B cell (primary cell): ENCODE results near the gene CACNA2D4. TPM values are rescaled to one million over a fixed set of nuclear protein-coding genes. Genes with fewer than 3 reads are reported as not detected.

Source experiments
- ATAC-seq: fragments of 200-7000 bp; cut with Tn5 transposase; one replicate; pipeline ENCODE4 v1.10.0; 2021; ENCODE audit warnings: low read depth, mild to moderate bottlenecking, moderate number of reproducible peaks, moderate library complexity
- CTCF ChIA-PET: fragments of 350-600 bp; sonication (Branson Sonifier 250); formaldehyde crosslinking; loops from one replicate; lab custom pipeline; 2021; ENCODE audit warnings: antibody characterized with exemption, inconsistent platforms; lab: Charles Lee
- POLR2A ChIA-PET: fragments of 350-600 bp; sonication (Branson Sonifier 250); formaldehyde crosslinking; loops from one replicate; lab custom pipeline; 2021; ENCODE audit warnings: antibody characterized with exemption; lab: Charles Lee
- DNase-seq: peaks from one replicate; pipeline ENCODE4 v3.0.0; 2013
- H2AFZ ChIP-seq: 2 replicates; pipeline ENCODE4 v1.6.1; 2012; ENCODE audit warnings: mild to moderate bottlenecking, low read depth, low read length; ENCODE audit not compliant: insufficient read depth, poor library complexity, severe bottlenecking
- H3K27ac ChIP-seq, 2 donors: 1 replicate in 1 of 2; 2 replicates in 1 of 2; pipeline ENCODE4 v1.5.1; 2012 to 2013; ENCODE audit warnings: low read length in 2 of 2, mild to moderate bottlenecking in 2 of 2, moderate library complexity in 1 of 2
- H3K27me3 ChIP-seq, 4 experiments: fragments of 200-600 bp in 1 of 4; sonication (generic) in 1 of 4; replicated peaks in 1 of 4; 1 replicate in 2 of 4; 2 replicates in 2 of 4; pipeline versions ENCODE4 v1.6.1 to v1.7.0; 2013 to 2016; ENCODE audit warnings: low read length in 3 of 4, mild to moderate bottlenecking in 2 of 4, mixed read lengths in 1 of 4, moderate library complexity in 1 of 4; ENCODE audit not compliant: insufficient read depth in 4 of 4, control insufficient read depth in 3 of 4; ENCODE audit errors: control extremely low read depth in 1 of 4
- H3K36me3 ChIP-seq, 2 experiments: replicated peaks in 1 of 2; 1 replicate in 1 of 2; 2 replicates in 1 of 2; pipeline versions ENCODE4 v1.6.1 to v1.7.1; 2013; ENCODE audit warnings: low read length in 1 of 2; ENCODE audit not compliant: insufficient read depth in 2 of 2, control insufficient read depth in 1 of 2; ENCODE audit errors: control extremely low read depth in 1 of 2, extremely low read depth in 1 of 2
- H3K4me1 ChIP-seq, 2 donors: fragments of 200-600 bp in 1 of 2; sonication (generic) in 1 of 2; 1 replicate in 1 of 2; 2 replicates in 1 of 2; pipeline versions ENCODE4 v1.5.1 to v1.6.1; 2013 to 2017; ENCODE audit warnings: low read length in 2 of 2; ENCODE audit not compliant: control insufficient read depth in 2 of 2, insufficient read depth in 2 of 2
- H3K4me2 ChIP-seq: replicated peaks from 2 replicates; pipeline ENCODE3; 2012; ENCODE audit warnings: mild to moderate bottlenecking, low read depth, low read length; ENCODE audit not compliant: poor library complexity, severe bottlenecking
- H3K4me3 ChIP-seq, 5 experiments: fragments of 200-600 bp in 1 of 5; sonication (generic) in 1 of 5; 1 replicate in 3 of 5; 2 replicates in 2 of 5; pipeline versions ENCODE4 v1.5.1 to v1.7.0; 2011 to 2016; ENCODE audit warnings: low read length in 4 of 5, mild to moderate bottlenecking in 4 of 5, low read depth in 2 of 5, control low read depth in 1 of 5, moderate library complexity in 1 of 5; ENCODE audit not compliant: insufficient read depth in 1 of 5; ENCODE audit errors: control extremely low read depth in 1 of 5, extremely low read depth in 1 of 5
- H3K79me2 ChIP-seq: fragments of 200-600 bp; sonication (generic); one replicate; pipeline ENCODE4 v1.6.0; 2016; ENCODE audit warnings: low read length; ENCODE audit not compliant: control insufficient read depth, insufficient read depth
- H3K9ac ChIP-seq: fragments of 200-600 bp; sonication (generic); 2 replicates; pipeline ENCODE4 v1.6.1; 2017; ENCODE audit warnings: mild to moderate bottlenecking, low read length, moderate library complexity
- H3K9me3 ChIP-seq, 3 donors: one replicate each; pipeline versions ENCODE4 v1.6.1 to v1.7.1; 2013; ENCODE audit warnings: low read length in 2 of 3; ENCODE audit not compliant: control insufficient read depth in 2 of 3, insufficient read depth in 1 of 3; ENCODE audit errors: control extremely low read depth in 1 of 3
- H4K20me1 ChIP-seq: 2 replicates; pipeline ENCODE4 v1.6.0; 2012; ENCODE audit warnings: mild to moderate bottlenecking, low read length; ENCODE audit not compliant: insufficient read depth, control insufficient read depth, poor library complexity, severe bottlenecking
- H3K27ac Mint-ChIP-seq: one replicate; pipeline ENCODE4 v1.8.0; 2021; ENCODE audit warnings: mixed read lengths
- H3K27me3 Mint-ChIP-seq: one replicate; pipeline ENCODE4 v1.8.0; 2021; ENCODE audit warnings: mixed read lengths
- H3K4me1 Mint-ChIP-seq: one replicate; pipeline ENCODE4 v1.8.0; 2021; ENCODE audit warnings: mixed read lengths
- H3K4me3 Mint-ChIP-seq: one replicate; pipeline ENCODE4 v1.8.0; 2021; ENCODE audit warnings: mixed read lengths
- H3K9me3 Mint-ChIP-seq: one replicate; pipeline ENCODE4 v1.8.0; 2022; ENCODE audit warnings: mixed read lengths; ENCODE audit not compliant: insufficient read depth
- EZH2 ChIP-seq: IDR thresholded peaks from 2 replicates; pipeline ENCODE4 v1.6.1; 2012; ENCODE audit warnings: borderline replicate concordance, low read depth, mild to moderate bottlenecking, moderate library complexity, low read length; ENCODE audit not compliant: insufficient read depth, poor library complexity, severe bottlenecking
- WGBS: methylation state at CpG from one replicate; pipeline ENCODE4 v1.1.5; 2013; ENCODE audit warnings: missing lambda C conversion rate; ENCODE audit not compliant: insufficient coverage; 5-methylcytosine and 5-hydroxymethylcytosine counted together
- intact Hi-C: fragments of 100-400 bp; cut with micrococcal nuclease; formaldehyde crosslinking; loops from one replicate; pipeline ENCODE4 v1.10.0; 2022
- polyA plus RNA-seq: library from polyadenylated mRNA; depleted of rRNA; stranded (reverse); fragments of >200 nt; gene quantifications from 2 replicates; pipeline ENCODE4 v1.2.3, GENCODE V29; 2012
- total RNA-seq, 2 donors: library from RNA; stranded (reverse); fragments of 120-200 nt in 1 of 2; gene quantifications; 1 replicate in 1 of 2; 2 replicates in 1 of 2; pipeline versions ENCODE4 v1.2.3 to v1.2.4, GENCODE V29; 2013 to 2022
- TF ChIP-seq, protein P1 (sequence below): fragments of 200-600 bp; IDR thresholded peaks from one replicate; pipeline ENCODE4 v1.8.0; 2022; ENCODE audit warnings: antibody characterized with exemption, mild to moderate bottlenecking

CACNA2D4 gene
- total and polyA plus RNA-seq, 2 donors (not counting 1 experiment from before 2014, with no cell fraction given) = 6.0 to 7.4 TPM

- H3K27me3 ChIP-seq = peaks cover 0 to 7% (median 0%) of the 10 kb centered on the region in 4 experiments
- Mint-ChIP-seq H3K27ac (no peak overlapping the region), H3K27me3 (peaks cover 7% of the 10 kb centered on the region), H3K4me3 (no peak overlapping the region), H3K9me3 (no peaks in the 10 kb centered on the region), H3K4me1 (peaks cover 32% of the 10 kb centered on the region)
- ChIA-PET CTCF (interaction anchor here (0.6 to 2.8 kb wide), 2 partner anchors 101 to 1025 kb away, joined by 3 to 12 read pairs; no protein-coding TSS in a partner anchor), POLR2A (no interaction called here)
- intact Hi-C loops = no loop called here
- ATAC-seq (no peak), DNase-seq (no peak)
- H4K20me1 ChIP-seq = no peaks in the 10 kb centered on the region
- no peaks in the 10 kb centered on the region for H3K79me2 ChIP-seq
- H3K36me3 ChIP-seq = no peaks in the 10 kb centered on the region
- no peaks in the 10 kb centered on the region for H3K9me3 ChIP-seq
- no peak overlapping the region for H2AFZ ChIP-seq
- H3K4me1 ChIP-seq = peaks cover 13 to 18% of the 10 kb centered on the region in 2 donors
- WGBS = 95% methylated on average over 15 of the region's 15 CpGs
- TF ChIP-seq, protein P1, sequence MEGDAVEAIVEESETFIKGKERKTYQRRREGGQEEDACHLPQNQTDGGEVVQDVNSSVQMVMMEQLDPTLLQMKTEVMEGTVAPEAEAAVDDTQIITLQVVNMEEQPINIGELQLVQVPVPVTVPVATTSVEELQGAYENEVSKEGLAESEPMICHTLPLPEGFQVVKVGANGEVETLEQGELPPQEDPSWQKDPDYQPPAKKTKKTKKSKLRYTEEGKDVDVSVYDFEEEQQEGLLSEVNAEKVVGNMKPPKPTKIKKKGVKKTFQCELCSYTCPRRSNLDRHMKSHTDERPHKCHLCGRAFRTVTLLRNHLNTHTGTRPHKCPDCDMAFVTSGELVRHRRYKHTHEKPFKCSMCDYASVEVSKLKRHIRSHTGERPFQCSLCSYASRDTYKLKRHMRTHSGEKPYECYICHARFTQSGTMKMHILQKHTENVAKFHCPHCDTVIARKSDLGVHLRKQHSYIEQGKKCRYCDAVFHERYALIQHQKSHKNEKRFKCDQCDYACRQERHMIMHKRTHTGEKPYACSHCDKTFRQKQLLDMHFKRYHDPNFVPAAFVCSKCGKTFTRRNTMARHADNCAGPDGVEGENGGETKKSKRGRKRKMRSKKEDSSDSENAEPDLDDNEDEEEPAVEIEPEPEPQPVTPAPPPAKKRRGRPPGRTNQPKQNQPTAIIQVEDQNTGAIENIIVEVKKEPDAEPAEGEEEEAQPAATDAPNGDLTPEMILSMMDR = no peak
- no peak for TF ChIP-seq EZH2
- H3K4me2 ChIP-seq = no peak overlapping the region
- H3K27ac ChIP-seq = no peak overlapping the region
- no peak overlapping the region for H3K4me3 ChIP-seq
- no peak overlapping the region for H3K9ac ChIP-seq
Measured at GRCh38 chr12:1838994-1839365, 79.5 kb downstream of the CACNA2D4 start.

DNA sequence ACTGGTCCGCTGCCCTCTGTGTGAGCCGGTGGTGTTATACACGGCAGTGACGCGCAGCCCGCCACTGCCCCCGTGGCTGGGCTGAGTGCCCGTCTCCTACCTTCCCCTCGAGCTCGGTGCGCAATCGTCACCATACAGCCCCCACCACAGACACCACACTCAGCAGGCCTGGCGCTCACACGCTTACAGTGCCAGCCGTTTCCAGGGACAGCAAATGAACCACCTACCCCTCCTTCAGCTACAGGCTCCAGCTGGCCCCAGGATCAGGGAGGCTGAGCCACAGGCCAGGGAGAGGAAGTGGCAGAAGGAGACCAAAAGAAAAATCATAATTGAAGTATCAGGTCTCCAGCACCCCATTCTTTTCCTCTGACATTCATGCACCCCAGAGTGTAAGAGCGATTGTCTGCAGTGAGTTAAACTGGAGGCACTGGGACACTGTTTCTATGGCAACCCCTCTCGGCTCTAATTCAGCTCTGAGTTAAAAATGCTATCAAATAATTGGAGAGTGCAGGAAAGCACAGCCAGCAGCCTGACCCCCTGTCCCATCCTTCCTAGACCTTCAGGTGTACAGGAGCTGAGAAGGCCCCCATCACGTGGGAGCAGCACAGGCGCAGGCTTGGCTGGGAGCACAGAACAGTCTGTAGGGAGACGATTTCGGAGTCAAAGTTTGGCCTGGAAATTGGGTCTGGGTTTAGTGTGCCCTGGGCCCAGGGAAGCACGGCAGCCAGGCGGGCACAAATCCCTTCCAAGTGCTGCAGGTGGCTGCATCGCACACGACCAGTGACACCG, 80.1 kb downstream of the CACNA2D4 start:
- peaks cover 12% of the 10 kb centered on the region for H3K27me3 Mint-ChIP-seq
- WGBS = 90% methylated on average over 21 of the region's 26 CpGs
- no peak overlapping the region for H3K9ac ChIP-seq
- no peak overlapping the region for H3K4me2 ChIP-seq
- H3K9me3 Mint-ChIP-seq = no peaks in the 10 kb centered on the region
- H3K36me3 ChIP-seq = no peaks in the 10 kb centered on the region
- DNase-seq = no peak
- no peaks in the 10 kb centered on the region for H3K9me3 ChIP-seq
- ChIA-PET CTCF (interaction anchor here (2.8 kb wide), 1 partner anchor 101 kb away, joined by 12 read pairs; no protein-coding TSS in a partner anchor), POLR2A (no interaction called here)
- ATAC-seq = no peak
- H3K79me2 ChIP-seq = no peaks in the 10 kb centered on the region
- no peak overlapping the region for H3K27ac Mint-ChIP-seq
- peaks cover 30% of the 10 kb centered on the region for H3K4me1 Mint-ChIP-seq
- peaks cover 13 to 18% of the 10 kb centered on the region in 2 donors for H3K4me1 ChIP-seq
- no peak overlapping the region for H3K4me3 Mint-ChIP-seq
- no peak overlapping the region for H3K4me3 ChIP-seq
- H2AFZ ChIP-seq = no peak overlapping the region
- no peak for TF ChIP-seq EZH2
- TF ChIP-seq, protein P1 = no peak
- no peak overlapping the region for H3K27ac ChIP-seq
- intact Hi-C loops = no loop called here
- no peaks in the 10 kb centered on the region for H4K20me1 ChIP-seq
- peaks cover 0 to 7% (median 0%) of the 10 kb centered on the region in 4 experiments for H3K27me3 ChIP-seq
